HEK293 (cell line): ENCODE data around the gene PAK4.

Source experiments
- CTCF ChIA-PET: fragments of 350-600 bp; formaldehyde crosslinking; extraction: SDS; loops from one replicate; lab custom pipeline; 2021; ENCODE audit warnings: antibody characterized with exemption; lab: Yijun Ruan, JAX
- POLR2A ChIA-PET: fragments of 300-600 bp; formaldehyde crosslinking; extraction: SDS; loops from one replicate; lab custom pipeline; 2020; ENCODE audit warnings: antibody characterized with exemption, inconsistent platforms; lab: Yijun Ruan, JAX
- H3K27ac ChIP-seq: fragments of 200-500 bp; sonication (Bioruptor generic); 2 replicates; pipeline ENCODE4 v1.5.1; 2014; ENCODE audit warnings: low read depth, low read length, control low read depth, inconsistent platforms; ENCODE audit errors: extremely low read depth
- H3K36me3 ChIP-seq, 2 experiments: fragments of 200-500 bp in 1 of 2; sonication (Bioruptor generic) in 1 of 2; 1 replicate in 1 of 2; 2 replicates in 1 of 2; pipeline ENCODE4 v1.5.1; 2014 to 2017; ENCODE audit warnings: inconsistent platforms in 2 of 2, low read length in 2 of 2; ENCODE audit not compliant: control insufficient read depth in 2 of 2, insufficient read depth in 1 of 2
- H3K4me1 ChIP-seq: fragments of 200-500 bp; sonication (Bioruptor generic); 2 replicates; pipeline ENCODE4 v1.5.1; 2014; ENCODE audit warnings: mild to moderate bottlenecking, low read length, inconsistent platforms; ENCODE audit not compliant: control insufficient read depth, insufficient read depth
- H3K4me3 ChIP-seq: 2 replicates; pipeline ENCODE4 v1.5.1; 2011; ENCODE audit warnings: low read depth, mild to moderate bottlenecking, control low read depth, low read length, moderate library complexity
- H3K9me3 ChIP-seq: fragments of 200-500 bp; sonication (Bioruptor generic); 2 replicates; pipeline ENCODE4 v1.5.1; 2014; ENCODE audit warnings: low read depth, low read length, inconsistent platforms; ENCODE audit not compliant: control insufficient read depth, insufficient read depth
- GLI4 ChIP-seq: fragments of 450-650 bp; formaldehyde crosslinking; IDR thresholded peaks from 2 replicates; pipeline ENCODE4 v1.5.1; 2016; ENCODE audit warnings: missing biosample characterization, missing genetic modification characterization
- KLF17 ChIP-seq: fragments of 450-650 bp; formaldehyde crosslinking; IDR thresholded peaks from 2 replicates; pipeline ENCODE4 v1.5.1; 2016; ENCODE audit warnings: missing biosample characterization, missing genetic modification characterization
- PRDM10 ChIP-seq: fragments of 450-650 bp; formaldehyde crosslinking; IDR thresholded peaks from 2 replicates; pipeline ENCODE4 v1.5.1; 2016; ENCODE audit warnings: missing biosample characterization, missing genetic modification characterization
- ZBTB17 ChIP-seq: fragments of 450-650 bp; formaldehyde crosslinking; IDR thresholded peaks from 2 replicates; pipeline ENCODE4 v1.5.1; 2016; ENCODE audit warnings: missing biosample characterization, missing genetic modification characterization
- ZBTB7A ChIP-seq: fragments of 450-650 bp; formaldehyde crosslinking; IDR thresholded peaks from 2 replicates; pipeline ENCODE4 v1.5.1; 2016; ENCODE audit warnings: low read depth, missing biosample characterization, missing genetic modification characterization
- ZNF138 ChIP-seq: fragments of 450-650 bp; formaldehyde crosslinking; IDR thresholded peaks from 2 replicates; pipeline ENCODE4 v1.5.1; 2016; ENCODE audit warnings: missing biosample characterization, missing genetic modification characterization, borderline replicate concordance
- ZNF324 ChIP-seq: fragments of 450-650 bp; formaldehyde crosslinking; IDR thresholded peaks from 2 replicates; pipeline ENCODE4 v1.5.1; 2016; ENCODE audit warnings: missing biosample characterization, missing genetic modification characterization
- ZNF394 ChIP-seq: fragments of 450-650 bp; formaldehyde crosslinking; IDR thresholded peaks from 2 replicates; pipeline ENCODE4 v1.5.1; 2016; ENCODE audit warnings: missing biosample characterization, missing genetic modification characterization, mild to moderate bottlenecking, moderate library complexity, borderline replicate concordance
- ZNF670 ChIP-seq: fragments of 450-650 bp; formaldehyde crosslinking; IDR thresholded peaks from 2 replicates; pipeline ENCODE4 v1.5.1; 2016; ENCODE audit warnings: missing biosample characterization, missing genetic modification characterization, low read depth
- ZNF792 ChIP-seq: fragments of 450-650 bp; formaldehyde crosslinking; IDR thresholded peaks from 2 replicates; pipeline ENCODE4 v1.5.1; 2016; ENCODE audit warnings: missing biosample characterization, missing genetic modification characterization
- TF ChIP-seq, protein P1 (sequence below): fragments of 450-650 bp; formaldehyde crosslinking; IDR thresholded peaks from 2 replicates; pipeline ENCODE4 v1.5.1; 2016; ENCODE audit warnings: missing biosample characterization, missing genetic modification characterization, low read depth
- TF ChIP-seq, protein P2 (sequence below): fragments of 450-650 bp; formaldehyde crosslinking; IDR thresholded peaks from 2 replicates; pipeline ENCODE4 v1.5.1; 2016; ENCODE audit warnings: missing biosample characterization, missing genetic modification characterization, borderline replicate concordance
- TF ChIP-seq, protein P3 (sequence below): fragments of 450-650 bp; formaldehyde crosslinking; IDR thresholded peaks from 2 replicates; pipeline ENCODE4 v1.5.1; 2016; ENCODE audit warnings: missing biosample characterization, missing genetic modification characterization, borderline replicate concordance

Gene PAK4

GRCh38 chr19:39082167-39082566, 43.4 kb upstream of the PAK4 start:
- no peaks in the 10 kb centered on the region; a peak in 1 of 3 replicates for H3K36me3 ChIP-seq
- no peak overlapping the region for H3K27ac ChIP-seq
- H3K4me1 ChIP-seq = peaks cover 5% of the 10 kb centered on the region; the same call in 1 of the 2 replicates
- ChIA-PET POLR2A (no interaction called here), CTCF (interaction anchor here (1.6 to 2.6 kb wide), 4 partner anchors 28 to 122 kb away, joined by 3 to 13 read pairs (median 6); no protein-coding TSS in a partner anchor)
- H3K4me3 ChIP-seq = no peak overlapping the region
- TF ChIP-seq ZBTB7A = 0 out of 2 replicates have a peak, but pooled peaks have one; percentile 2
- no peak for TF ChIP-seq ZNF670 (tag by site-specific recombination)
- TF ChIP-seq, protein P1, sequence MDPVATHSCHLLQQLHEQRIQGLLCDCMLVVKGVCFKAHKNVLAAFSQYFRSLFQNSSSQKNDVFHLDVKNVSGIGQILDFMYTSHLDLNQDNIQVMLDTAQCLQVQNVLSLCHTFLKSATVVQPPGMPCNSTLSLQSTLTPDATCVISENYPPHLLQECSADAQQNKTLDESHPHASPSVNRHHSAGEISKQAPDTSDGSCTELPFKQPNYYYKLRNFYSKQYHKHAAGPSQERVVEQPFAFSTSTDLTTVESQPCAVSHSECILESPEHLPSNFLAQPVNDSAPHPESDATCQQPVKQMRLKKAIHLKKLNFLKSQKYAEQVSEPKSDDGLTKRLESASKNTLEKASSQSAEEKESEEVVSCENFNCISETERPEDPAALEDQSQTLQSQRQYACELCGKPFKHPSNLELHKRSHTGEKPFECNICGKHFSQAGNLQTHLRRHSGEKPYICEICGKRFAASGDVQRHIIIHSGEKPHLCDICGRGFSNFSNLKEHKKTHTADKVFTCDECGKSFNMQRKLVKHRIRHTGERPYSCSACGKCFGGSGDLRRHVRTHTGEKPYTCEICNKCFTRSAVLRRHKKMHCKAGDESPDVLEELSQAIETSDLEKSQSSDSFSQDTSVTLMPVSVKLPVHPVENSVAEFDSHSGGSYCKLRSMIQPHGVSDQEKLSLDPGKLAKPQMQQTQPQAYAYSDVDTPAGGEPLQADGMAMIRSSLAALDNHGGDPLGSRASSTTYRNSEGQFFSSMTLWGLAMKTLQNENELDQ (tag by site-specific recombination) = 0 out of 2 replicates have a peak, but pooled peaks have one; percentile 26
- no peaks in the 10 kb centered on the region for H3K9me3 ChIP-seq

DNA sequence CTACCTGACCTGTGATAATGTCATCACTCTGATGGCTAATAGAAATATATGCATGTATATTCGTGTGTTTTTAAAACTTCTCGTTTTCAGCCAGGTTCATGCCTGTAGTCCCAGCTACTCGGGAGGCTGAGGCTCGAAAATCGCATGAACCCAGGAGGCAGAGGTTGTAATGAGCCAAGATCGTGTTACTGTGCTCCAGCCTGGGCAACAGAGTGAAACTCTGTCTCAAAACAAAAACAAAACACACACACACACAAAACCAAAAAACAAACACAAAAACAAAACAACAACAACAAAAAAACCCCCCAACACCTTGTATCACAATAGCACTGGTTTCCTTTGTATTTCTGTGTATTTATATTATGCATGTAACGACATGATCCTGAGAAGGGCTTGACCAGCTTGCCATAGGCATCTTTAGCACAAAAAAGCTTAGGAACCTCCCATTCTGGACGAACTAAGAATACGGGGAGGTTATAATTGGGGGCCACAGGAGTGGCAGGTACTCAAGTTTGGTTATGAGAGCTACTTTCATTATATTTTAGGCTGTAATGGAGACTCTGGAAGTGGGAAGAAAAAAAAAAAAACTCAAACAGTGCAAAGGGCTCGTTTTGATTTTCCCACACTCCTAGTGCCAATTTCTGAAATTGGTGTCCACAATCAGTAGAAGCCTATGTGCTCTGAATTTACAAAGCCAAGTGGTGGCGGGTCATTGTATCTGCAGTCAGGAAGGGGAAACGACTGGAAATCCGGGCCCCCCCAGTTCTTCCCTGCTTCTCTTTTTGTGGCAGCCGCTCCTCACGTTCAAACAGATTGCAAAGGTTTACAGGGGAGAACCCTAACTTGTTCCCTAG, 42.6 kb upstream of the PAK4 start:
- H3K9me3 ChIP-seq = no peaks in the 10 kb centered on the region
- no peak overlapping the region for H3K4me3 ChIP-seq
- peak; percentile 68 for TF ChIP-seq PRDM10 (tag by site-specific recombination)
- TF ChIP-seq ZNF792 = no peak
- no peak for TF ChIP-seq ZNF394 (tag by site-specific recombination)
- TF ChIP-seq, protein P2, sequence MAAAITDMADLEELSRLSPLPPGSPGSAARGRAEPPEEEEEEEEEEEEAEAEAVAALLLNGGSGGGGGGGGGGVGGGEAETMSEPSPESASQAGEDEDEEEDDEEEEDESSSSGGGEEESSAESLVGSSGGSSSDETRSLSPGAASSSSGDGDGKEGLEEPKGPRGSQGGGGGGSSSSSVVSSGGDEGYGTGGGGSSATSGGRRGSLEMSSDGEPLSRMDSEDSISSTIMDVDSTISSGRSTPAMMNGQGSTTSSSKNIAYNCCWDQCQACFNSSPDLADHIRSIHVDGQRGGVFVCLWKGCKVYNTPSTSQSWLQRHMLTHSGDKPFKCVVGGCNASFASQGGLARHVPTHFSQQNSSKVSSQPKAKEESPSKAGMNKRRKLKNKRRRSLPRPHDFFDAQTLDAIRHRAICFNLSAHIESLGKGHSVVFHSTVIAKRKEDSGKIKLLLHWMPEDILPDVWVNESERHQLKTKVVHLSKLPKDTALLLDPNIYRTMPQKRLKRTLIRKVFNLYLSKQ (tag by site-specific recombination) = no peak
- TF ChIP-seq ZBTB17 (tag by site-specific recombination) = peak; percentile 69
- TF ChIP-seq GLI4 (tag by site-specific recombination) = no peak
- TF ChIP-seq KLF17 (tag by site-specific recombination) = no peak
- TF ChIP-seq, protein P3, sequence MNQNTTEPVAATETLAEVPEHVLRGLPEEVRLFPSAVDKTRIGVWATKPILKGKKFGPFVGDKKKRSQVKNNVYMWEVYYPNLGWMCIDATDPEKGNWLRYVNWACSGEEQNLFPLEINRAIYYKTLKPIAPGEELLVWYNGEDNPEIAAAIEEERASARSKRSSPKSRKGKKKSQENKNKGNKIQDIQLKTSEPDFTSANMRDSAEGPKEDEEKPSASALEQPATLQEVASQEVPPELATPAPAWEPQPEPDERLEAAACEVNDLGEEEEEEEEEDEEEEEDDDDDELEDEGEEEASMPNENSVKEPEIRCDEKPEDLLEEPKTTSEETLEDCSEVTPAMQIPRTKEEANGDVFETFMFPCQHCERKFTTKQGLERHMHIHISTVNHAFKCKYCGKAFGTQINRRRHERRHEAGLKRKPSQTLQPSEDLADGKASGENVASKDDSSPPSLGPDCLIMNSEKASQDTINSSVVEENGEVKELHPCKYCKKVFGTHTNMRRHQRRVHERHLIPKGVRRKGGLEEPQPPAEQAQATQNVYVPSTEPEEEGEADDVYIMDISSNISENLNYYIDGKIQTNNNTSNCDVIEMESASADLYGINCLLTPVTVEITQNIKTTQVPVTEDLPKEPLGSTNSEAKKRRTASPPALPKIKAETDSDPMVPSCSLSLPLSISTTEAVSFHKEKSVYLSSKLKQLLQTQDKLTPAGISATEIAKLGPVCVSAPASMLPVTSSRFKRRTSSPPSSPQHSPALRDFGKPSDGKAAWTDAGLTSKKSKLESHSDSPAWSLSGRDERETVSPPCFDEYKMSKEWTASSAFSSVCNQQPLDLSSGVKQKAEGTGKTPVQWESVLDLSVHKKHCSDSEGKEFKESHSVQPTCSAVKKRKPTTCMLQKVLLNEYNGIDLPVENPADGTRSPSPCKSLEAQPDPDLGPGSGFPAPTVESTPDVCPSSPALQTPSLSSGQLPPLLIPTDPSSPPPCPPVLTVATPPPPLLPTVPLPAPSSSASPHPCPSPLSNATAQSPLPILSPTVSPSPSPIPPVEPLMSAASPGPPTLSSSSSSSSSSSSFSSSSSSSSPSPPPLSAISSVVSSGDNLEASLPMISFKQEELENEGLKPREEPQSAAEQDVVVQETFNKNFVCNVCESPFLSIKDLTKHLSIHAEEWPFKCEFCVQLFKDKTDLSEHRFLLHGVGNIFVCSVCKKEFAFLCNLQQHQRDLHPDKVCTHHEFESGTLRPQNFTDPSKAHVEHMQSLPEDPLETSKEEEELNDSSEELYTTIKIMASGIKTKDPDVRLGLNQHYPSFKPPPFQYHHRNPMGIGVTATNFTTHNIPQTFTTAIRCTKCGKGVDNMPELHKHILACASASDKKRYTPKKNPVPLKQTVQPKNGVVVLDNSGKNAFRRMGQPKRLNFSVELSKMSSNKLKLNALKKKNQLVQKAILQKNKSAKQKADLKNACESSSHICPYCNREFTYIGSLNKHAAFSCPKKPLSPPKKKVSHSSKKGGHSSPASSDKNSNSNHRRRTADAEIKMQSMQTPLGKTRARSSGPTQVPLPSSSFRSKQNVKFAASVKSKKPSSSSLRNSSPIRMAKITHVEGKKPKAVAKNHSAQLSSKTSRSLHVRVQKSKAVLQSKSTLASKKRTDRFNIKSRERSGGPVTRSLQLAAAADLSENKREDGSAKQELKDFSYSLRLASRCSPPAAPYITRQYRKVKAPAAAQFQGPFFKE (tag by site-specific recombination) = no peak
- no peak for TF ChIP-seq ZNF324 (tag by site-specific recombination)
- no peak for TF ChIP-seq ZNF138 (tag by site-specific recombination)
- ChIA-PET POLR2A (no interaction called here), CTCF (interaction anchor here (0.6 to 2.6 kb wide), 8 partner anchors 8 to 123 kb away, joined by 3 to 13 read pairs (median 4); no protein-coding TSS in a partner anchor)
- peaks cover 5% of the 10 kb centered on the region; the same call in 1 of the 2 replicates for H3K4me1 ChIP-seq
- H3K36me3 ChIP-seq = no peaks in the 10 kb centered on the region; a peak in 1 of 3 replicates
- no peak overlapping the region for H3K27ac ChIP-seq
